NCI-H128 (cell line): ENCODE results near the gene PLA2G1B.
A peak's percentile ranks its signal among the peaks of the same experiment; 100 is the strongest.

Experiments used
- DNase-seq: peaks from one replicate; lab custom pipeline; 2025; ENCODE audit not compliant: unreplicated experiment; lab: John Stamatoyannopoulos, UW

The PLA2G1B gene

GRCh38 chr12:120331390-120331789 is 3.8 kb upstream of the PLA2G1B start:
- DNase-seq: no peak

GRCh38 chr12:120328228-120328627 is 649 bp upstream of the PLA2G1B start:
- no peak for DNase-seq

- DNase-seq: no peak
These were observed 2.6 kb downstream of the PLA2G1B start for GRCh38 chr12:120324841-120325417.

- DNase-seq: no peak
These were observed 3.8 kb downstream of the PLA2G1B start for GRCh38 chr12:120323772-120324171.

GRCh38 chr12:120321382-120322202 is 6.0 kb downstream of the PLA2G1B start:
- no peak for DNase-seq

- peak; percentile 99 for DNase-seq
These were observed 10.1 kb downstream of the PLA2G1B start for GRCh38 chr12:120317224-120318105.

GRCh38 chr12:120316798-120317223 is 10.8 kb downstream of the PLA2G1B start:
- no peak for DNase-seq

GRCh38 chr12:120314220-120314619 is 13.4 kb downstream of the PLA2G1B start:
- no peak for DNase-seq

GRCh38 chr12:120301962-120302815 is 25.4 kb downstream of the PLA2G1B start, which contains the start of gene SIRT4:
TSS of gene SIRT4 (plus strand) at chr12:120302321. CDS start at chr12:120303562, 1,241 bp downstream.
- peak; percentile 84 for DNase-seq

GRCh38 chr12:120292661-120293531 is 34.7 kb downstream of the PLA2G1B start, which contains the start of gene RNU4-1:
TSS of gene RNU4-1 (minus strand) at chr12:120293237.
- peak; percentile 58 for DNase-seq

GRCh38 chr12:120292411-120292660 is 35.2 kb downstream of the PLA2G1B start:
- no peak for DNase-seq

GRCh38 chr12:120290609-120291305 is 36.8 kb downstream of the PLA2G1B start:
- DNase-seq: no peak

GRCh38 chr12:120287491-120287890 is 40.1 kb downstream of the PLA2G1B start:
- DNase-seq: no peak

- DNase-seq: no peak
These were observed 40.6 kb downstream of the PLA2G1B start for GRCh38 chr12:120286768-120287490.

GRCh38 chr12:120284381-120284780 is 43.2 kb downstream of the PLA2G1B start:
- no peak for DNase-seq

GRCh38 chr12:120283318-120283717 is 44.3 kb downstream of the PLA2G1B start:
- no peak for DNase-seq

GRCh38 chr12:120278137-120279069 is 49.2 kb downstream of the PLA2G1B start:
- DNase-seq: no peak
